CD14-positive monocyte (primary cell): ENCODE results near the gene ARHGEF18. TPM values are rescaled to one million over a fixed set of nuclear protein-coding genes. Genes with fewer than 3 reads are reported as not detected.

Experiments used
- DNase-seq, 3 donors: peaks; one replicate each; pipeline ENCODE4 v3.0.0-alpha.2; 2011 to 2022
- H2AFZ ChIP-seq: 2 replicates; pipeline ENCODE4 v1.6.0; 2012; ENCODE audit warnings: mild to moderate bottlenecking, low read depth, low read length, inconsistent platforms; ENCODE audit not compliant: insufficient read depth, poor library complexity, severe bottlenecking
- H3K27ac ChIP-seq, 2 donors: 1 replicate in 1 of 2; 2 replicates in 1 of 2; pipeline ENCODE4 v1.5.1; 2012 to 2013; ENCODE audit warnings: low read length in 2 of 2, control low read depth in 1 of 2, inconsistent platforms in 1 of 2, low read depth in 1 of 2, mild to moderate bottlenecking in 1 of 2
- H3K27me3 ChIP-seq, 2 donors: one replicate each; pipeline versions ENCODE4 v1.6.0 to v1.6.1; 2011 to 2013; ENCODE audit warnings: low read length in 2 of 2; ENCODE audit not compliant: control insufficient read depth in 2 of 2, insufficient read depth in 2 of 2
- H3K36me3 ChIP-seq, 2 donors: replicated peaks in 1 of 2; 1 replicate in 1 of 2; 2 replicates in 1 of 2; pipeline versions ENCODE4 v1.5.1 to v1.6.1; 2012 to 2013; ENCODE audit warnings: low read length in 2 of 2, control low read depth in 1 of 2, inconsistent platforms in 1 of 2, mild to moderate bottlenecking in 1 of 2; ENCODE audit not compliant: insufficient read depth in 2 of 2, control insufficient read depth in 1 of 2
- H3K4me1 ChIP-seq, 2 donors: 1 replicate in 1 of 2; 2 replicates in 1 of 2; pipeline versions ENCODE4 v1.5.1 to v1.6.1; 2012 to 2013; ENCODE audit warnings: low read length in 2 of 2, control low read depth in 1 of 2, inconsistent platforms in 1 of 2, mild to moderate bottlenecking in 1 of 2, moderate library complexity in 1 of 2; ENCODE audit not compliant: insufficient read depth in 2 of 2, control insufficient read depth in 1 of 2
- H3K4me2 ChIP-seq: replicated peaks from 2 replicates; pipeline ENCODE3; 2012; ENCODE audit warnings: low read length, moderate library complexity, mild to moderate bottlenecking; ENCODE audit not compliant: poor library complexity, severe bottlenecking; ENCODE audit errors: extremely low read depth
- H3K4me3 ChIP-seq, 3 experiments: fragments of 200-600 bp in 1 of 3; sonication (generic) in 1 of 3; replicated peaks in 1 of 3; 1 replicate in 2 of 3; 2 replicates in 1 of 3; pipeline ENCODE4 v1.5.1; 2011 to 2013; ENCODE audit warnings: low read length in 3 of 3, mild to moderate bottlenecking in 3 of 3, control low read depth in 2 of 3, low read depth in 2 of 3, inconsistent platforms in 1 of 3, moderate library complexity in 1 of 3
- H3K79me2 ChIP-seq: 2 replicates; pipeline ENCODE4 v1.6.0; 2012; ENCODE audit warnings: mild to moderate bottlenecking, control low read depth, inconsistent platforms, low read length, moderate library complexity; ENCODE audit not compliant: insufficient read depth
- H3K9ac ChIP-seq: 2 replicates; pipeline ENCODE4 v1.6.0; 2017; ENCODE audit warnings: low read length, mild to moderate bottlenecking; ENCODE audit not compliant: insufficient read depth, poor library complexity, severe bottlenecking
- H3K9me3 ChIP-seq, 2 donors: replicated peaks in 1 of 2; 1 replicate in 1 of 2; 2 replicates in 1 of 2; pipeline versions ENCODE4 v1.5.1 to v1.6.1; 2012 to 2013; ENCODE audit warnings: low read length in 2 of 2, control low read depth in 1 of 2; ENCODE audit not compliant: control insufficient read depth in 1 of 2, insufficient read depth in 1 of 2
- H4K20me1 ChIP-seq: 2 replicates; pipeline ENCODE4 v1.6.0; 2012; ENCODE audit warnings: mild to moderate bottlenecking, low read length, control low read depth, moderate library complexity; ENCODE audit not compliant: insufficient read depth
- H3K27ac Mint-ChIP-seq, 7 donors: one replicate each; pipeline ENCODE4 v1.8.0; 2020; ENCODE audit warnings: mild to moderate bottlenecking in 7 of 7, mixed read lengths in 7 of 7, moderate library complexity in 6 of 7, inconsistent platforms in 2 of 7
- H3K27me3 Mint-ChIP-seq, 3 donors: one replicate each; pipeline ENCODE4 v1.8.0; 2021 to 2022; ENCODE audit warnings: low read depth in 3 of 3, mild to moderate bottlenecking in 3 of 3, mixed read lengths in 3 of 3, moderate library complexity in 3 of 3, inconsistent platforms in 1 of 3
- H3K36me3 Mint-ChIP-seq, 2 donors: one replicate each; pipeline ENCODE4 v1.8.0; 2020; ENCODE audit warnings: mixed read lengths in 2 of 2, inconsistent platforms in 1 of 2, mild to moderate bottlenecking in 1 of 2
- H3K4me1 Mint-ChIP-seq: one replicate; pipeline ENCODE4 v1.8.0; 2020; ENCODE audit warnings: mild to moderate bottlenecking, mixed read lengths
- H3K4me3 Mint-ChIP-seq, 2 donors: one replicate each; pipeline ENCODE4 v1.8.0; 2020; ENCODE audit warnings: mild to moderate bottlenecking in 2 of 2, mixed read lengths in 2 of 2, moderate library complexity in 1 of 2
- H3K9me3 Mint-ChIP-seq, 7 donors: one replicate each; pipeline ENCODE4 v1.8.0; 2020 to 2022; ENCODE audit warnings: mixed read lengths in 7 of 7, mild to moderate bottlenecking in 6 of 7, moderate library complexity in 6 of 7, inconsistent platforms in 2 of 7
- CTCF ChIP-seq: fragments of 200-600 bp; IDR thresholded peaks from one replicate; pipeline ENCODE4 v1.8.0; 2022; ENCODE audit warnings: antibody characterized with exemption, mild to moderate bottlenecking
- WGBS: methylation state at CpG from one replicate; pipeline ENCODE4 v1.1.5; 2013; ENCODE audit warnings: missing lambda C conversion rate; ENCODE audit not compliant: insufficient coverage; 5-methylcytosine and 5-hydroxymethylcytosine counted together
- intact Hi-C, 2 donors: fragments of 100-400 bp; cut with micrococcal nuclease; formaldehyde crosslinking; loops; one replicate each; pipeline versions ENCODE4 v1.15.0 to v1.15.1; 2023
- polyA plus RNA-seq, 3 donors: library from polyadenylated mRNA; depleted of rRNA in 1 of 3; unstranded in 2 of 3; stranded (reverse) in 1 of 3; fragments of 300-500 nt in 2 of 3; fragments of >200 nt in 1 of 3; fragmentation: Illumina TruSeq in 2 of 3; gene quantifications; 1 replicate in 2 of 3; 2 replicates in 1 of 3; pipeline ENCODE4 v1.2.3, GENCODE V29; 2012 to 2021

ARHGEF18 gene
- polyA plus RNA-seq, 3 donors: 0.46 to 18.9 (median 0.87) TPM

GRCh38 chr19:7303470-7303869, 45.3 kb upstream of the ARHGEF18 start:
- Mint-ChIP-seq H3K27ac (no peak overlapping the region), H3K9me3 (no peaks in the 10 kb centered on the region), H3K4me1 (peaks cover 7% of the 10 kb centered on the region), H3K36me3 (no peaks in the 10 kb centered on the region), H3K27me3 (peaks cover 4 to 12% (median 8%) of the 10 kb centered on the region in 3 donors), H3K4me3 (no peak overlapping the region)
- Histone ChIP-seq H3K27ac (no peak overlapping the region), H3K9me3 (no peaks in the 10 kb centered on the region), H3K4me1 (peaks cover 0 to 3% of the 10 kb centered on the region in 2 donors), H3K4me3 (no peak overlapping the region), H3K79me2 (no peaks in the 10 kb centered on the region), H3K36me3 (no peaks in the 10 kb centered on the region), H3K9ac (no peak overlapping the region), H4K20me1 (no peaks in the 10 kb centered on the region), H3K4me2 (no peak overlapping the region), H2AFZ (no peak overlapping the region), H3K27me3 (no peaks in the 10 kb centered on the region)
- TF ChIP-seq CTCF: no peak
- WGBS: no CpG with 5 or more reads among the region's 4 CpGs
- intact Hi-C loops: no loop called here
- DNase-seq: no peak

DNA sequence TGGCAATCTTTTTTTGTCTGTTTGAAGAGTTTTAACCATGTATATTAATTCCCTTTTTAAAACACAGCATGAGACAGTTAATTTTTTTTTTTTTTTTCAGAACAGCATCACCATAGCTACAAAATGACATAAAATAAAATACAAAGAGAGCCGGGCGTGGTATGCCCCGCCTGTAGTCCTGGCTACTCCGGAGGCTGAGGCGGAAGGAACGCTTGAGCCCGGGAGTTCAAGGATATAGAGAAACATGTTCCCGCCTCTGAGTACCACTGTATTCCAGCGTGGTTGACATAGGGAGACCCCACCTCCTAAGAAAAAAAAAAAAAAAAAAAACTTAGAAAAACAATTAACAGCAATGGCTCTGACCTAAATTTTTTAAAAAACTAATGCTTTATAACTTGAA, 44.5 kb upstream of the ARHGEF18 start:
- no peak overlapping the region for H3K27ac Mint-ChIP-seq
- no peak overlapping the region for H3K27ac ChIP-seq

More for the DNA sequence above, 44.5 kb upstream of the ARHGEF18 start:
- no peak overlapping the region for H3K4me3 ChIP-seq
- H3K9me3 ChIP-seq: no peaks in the 10 kb centered on the region
- DNase-seq: no peak
- no peaks in the 10 kb centered on the region for H4K20me1 ChIP-seq
- intact Hi-C loops: no loop called here
- Mint-ChIP-seq H3K4me3 (no peak overlapping the region), H3K9me3 (no peaks in the 10 kb centered on the region), H3K27me3 (peaks cover 4 to 11% (median 8%) of the 10 kb centered on the region in 3 donors), H3K36me3 (no peaks in the 10 kb centered on the region), H3K4me1 (peaks cover 7% of the 10 kb centered on the region)
- 93% methylated on average over 6 of the region's 9 CpGs for WGBS
- no peaks in the 10 kb centered on the region for H3K36me3 ChIP-seq
- no peaks in the 10 kb centered on the region for H3K79me2 ChIP-seq
- no peak overlapping the region for H3K9ac ChIP-seq
- no peak for TF ChIP-seq CTCF
- peaks cover 0 to 3% of the 10 kb centered on the region in 2 donors for H3K4me1 ChIP-seq
- H3K4me2 ChIP-seq: no peak overlapping the region
- H2AFZ ChIP-seq: no peak overlapping the region
- no peaks in the 10 kb centered on the region for H3K27me3 ChIP-seq
